PFSK-1 (cell line): Measurements from ENCODE around the gene DEPDC4.

Experiments used
- FOXP2 ChIP-seq: optimal IDR thresholded peaks from 2 replicates; pipeline ENCODE3; 2011; ENCODE audit warnings: borderline replicate concordance, control low read depth, inconsistent platforms; ENCODE audit not compliant: insufficient read depth; ENCODE audit errors: extremely low read length, extremely low read depth
- POLR2AphosphoS5 ChIP-seq: IDR thresholded peaks from 2 replicates; pipeline ENCODE4 v1.6.1; 2012; ENCODE audit warnings: low read depth, mild to moderate bottlenecking, control low read depth, low read length, moderate library complexity
- REST ChIP-seq, 2 experiments: IDR thresholded peaks; 2 replicates each; pipeline versions ENCODE4 v1.6.1 to v1.8.0; 2011 to 2012; ENCODE audit warnings: low read depth in 2 of 2, low read length in 2 of 2, control low read depth in 1 of 2, inconsistent platforms in 1 of 2, mild to moderate bottlenecking in 1 of 2, moderate library complexity in 1 of 2; ENCODE audit not compliant: insufficient read depth in 1 of 2
- SIN3A ChIP-seq: IDR thresholded peaks from 2 replicates; pipeline ENCODE4 v1.6.1; 2012; ENCODE audit warnings: mild to moderate bottlenecking, low read length, moderate library complexity, borderline replicate concordance; ENCODE audit not compliant: insufficient read depth
- TAF1 ChIP-seq: IDR thresholded peaks from 2 replicates; pipeline ENCODE4 v1.6.1; 2012; ENCODE audit warnings: low read length, control low read depth, borderline replicate concordance; ENCODE audit not compliant: insufficient read depth

The DEPDC4 gene

GRCh38 chr12:100208834-100209233, 58.0 kb downstream of the DEPDC4 start:
- no peak for TF ChIP-seq FOXP2
- no peak for TF ChIP-seq SIN3A

GRCh38 chr12:100207311-100207710, 59.6 kb downstream of the DEPDC4 start:
- TF ChIP-seq REST (IDR thresholded peaks at IDR 0.05; ENCODE audit: insufficient read depth in 1 of 2, low read depth in 2 of 2, low read length in 2 of 2): no peak
- TF ChIP-seq TAF1: no peak
- no peak for TF ChIP-seq FOXP2
- no peak for TF ChIP-seq SIN3A
- TF ChIP-seq POLR2AphosphoS5: no peak

DNA sequence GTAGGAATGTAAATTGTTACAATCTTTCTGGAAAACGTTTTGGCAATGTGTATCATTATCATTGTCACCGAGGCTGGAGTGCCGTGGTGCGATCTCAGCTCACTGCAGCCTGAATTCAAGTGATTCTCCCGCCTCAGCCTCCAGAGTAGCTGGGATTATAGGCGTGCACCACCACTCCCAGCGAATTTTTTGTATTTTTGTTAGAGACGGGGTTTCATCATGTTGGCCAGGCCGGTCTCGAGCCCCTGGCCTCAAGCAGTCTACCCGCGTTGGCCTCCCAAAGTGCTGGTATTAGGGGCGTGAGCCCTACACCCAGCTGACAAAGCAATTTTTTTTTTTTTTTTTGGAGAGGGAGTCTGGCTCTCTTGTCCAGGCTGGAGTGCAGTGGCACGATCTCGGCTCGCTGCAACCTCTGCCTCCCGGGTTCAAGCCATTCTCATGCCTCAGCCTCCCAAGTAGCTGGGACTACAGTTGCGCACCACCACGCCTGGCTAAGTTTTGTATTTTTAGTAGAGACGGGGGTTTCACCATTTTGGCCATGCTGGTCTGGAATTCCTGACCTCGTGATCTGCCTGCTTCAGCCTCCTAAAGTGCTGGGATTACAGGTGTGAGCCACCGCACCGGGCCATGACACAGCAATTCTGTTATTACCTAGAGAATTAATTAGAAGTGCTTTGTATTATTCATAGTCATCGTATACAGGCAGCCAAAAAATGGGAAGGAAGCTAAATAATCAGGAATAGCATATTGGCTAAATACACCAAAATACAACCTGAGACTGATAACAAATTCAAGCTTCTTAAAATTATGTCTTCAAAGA, 65.1 kb downstream of the DEPDC4 start:
- no peak for TF ChIP-seq REST (IDR thresholded peaks at IDR 0.05; ENCODE audit: insufficient read depth in 1 of 2, low read depth in 2 of 2, low read length in 2 of 2)
- TF ChIP-seq TAF1: no peak
- no peak for TF ChIP-seq SIN3A
- TF ChIP-seq POLR2AphosphoS5: no peak
- no peak for TF ChIP-seq FOXP2

DNA sequence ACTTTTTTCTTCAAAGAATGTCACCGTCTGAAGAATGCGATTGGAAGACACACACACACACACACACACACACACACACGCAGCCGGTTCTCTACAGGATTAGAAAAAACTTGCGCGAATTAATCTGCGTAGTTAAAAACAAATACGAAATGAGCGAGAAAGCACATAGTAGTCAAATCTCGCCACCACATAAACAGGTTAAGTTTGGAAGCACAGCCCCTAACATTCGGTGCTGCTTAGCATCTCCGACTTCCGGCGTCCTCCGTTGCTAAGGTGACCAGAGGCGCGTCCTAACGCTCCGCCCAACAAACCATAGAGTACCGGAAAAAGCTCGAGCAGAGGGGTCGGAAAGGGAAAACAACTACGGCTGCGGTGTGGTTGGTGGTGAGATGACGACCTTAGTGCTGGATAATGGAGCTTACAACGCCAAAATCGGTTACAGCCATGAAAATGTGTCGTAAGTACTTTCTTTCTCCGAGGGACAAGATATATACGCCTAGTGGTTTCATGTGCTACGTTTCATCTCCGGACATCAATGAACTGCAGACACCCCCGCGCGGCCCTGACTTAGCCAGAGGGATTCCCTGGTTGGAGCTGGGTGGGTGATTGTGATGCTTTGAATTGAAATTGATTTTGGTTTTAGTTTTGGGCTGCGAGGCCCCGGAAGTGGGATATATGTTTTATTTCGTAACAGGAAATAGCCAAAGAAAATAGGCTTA, 66.3 kb downstream of the DEPDC4 start, which contains the start of gene ACTR6:
Gene ACTR6, plus strand, starts transcription at position 353 of the 719 bp plus-strand sequence. Its CDS starts 37 bp downstream, at position 390.
- TF ChIP-seq REST (IDR thresholded peaks at IDR 0.05; ENCODE audit: insufficient read depth in 1 of 2, low read depth in 2 of 2, low read length in 2 of 2) (peak in 1 of 2 experiments; percentile 48; a peak in 1 of 4 replicates), SIN3A (peak; percentile 100), POLR2AphosphoS5 (peak; percentile 93), TAF1 (peak; percentile 95), FOXP2 (peak; percentile 83)

- TF ChIP-seq POLR2AphosphoS5: no peak
- TF ChIP-seq FOXP2: no peak
- no peak for TF ChIP-seq SIN3A
- no peak for TF ChIP-seq REST (IDR thresholded peaks at IDR 0.05; ENCODE audit: insufficient read depth in 1 of 2, low read depth in 2 of 2, low read length in 2 of 2)
- TF ChIP-seq TAF1: no peak
These were observed 67.3 kb downstream of the DEPDC4 start for GRCh38 chr12:100199347-100200149.
